ENCODE results near the gene ANKIB1.

ANKIB1 gene

DNA sequence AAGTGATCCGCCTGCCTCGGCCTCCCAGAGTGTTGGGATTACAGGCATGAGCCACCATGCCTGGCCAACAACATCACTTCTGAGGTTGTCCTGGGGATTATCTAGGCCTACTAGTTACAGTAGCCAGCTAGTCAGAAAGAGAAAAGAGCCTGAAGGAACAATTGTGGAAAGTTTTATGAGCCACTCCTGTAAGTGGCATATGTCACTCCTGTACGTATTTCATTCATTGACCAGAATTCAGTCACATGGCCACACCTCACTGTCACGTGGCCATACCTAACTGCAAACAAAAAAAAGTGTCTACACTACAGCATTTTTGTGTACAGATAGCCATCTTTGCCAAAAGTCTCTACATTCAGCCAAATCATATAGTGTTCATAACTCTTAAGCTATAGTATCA lies 85.7 kb downstream of the ANKIB1 start:
- TF ChIP-seq, protein P1, sequence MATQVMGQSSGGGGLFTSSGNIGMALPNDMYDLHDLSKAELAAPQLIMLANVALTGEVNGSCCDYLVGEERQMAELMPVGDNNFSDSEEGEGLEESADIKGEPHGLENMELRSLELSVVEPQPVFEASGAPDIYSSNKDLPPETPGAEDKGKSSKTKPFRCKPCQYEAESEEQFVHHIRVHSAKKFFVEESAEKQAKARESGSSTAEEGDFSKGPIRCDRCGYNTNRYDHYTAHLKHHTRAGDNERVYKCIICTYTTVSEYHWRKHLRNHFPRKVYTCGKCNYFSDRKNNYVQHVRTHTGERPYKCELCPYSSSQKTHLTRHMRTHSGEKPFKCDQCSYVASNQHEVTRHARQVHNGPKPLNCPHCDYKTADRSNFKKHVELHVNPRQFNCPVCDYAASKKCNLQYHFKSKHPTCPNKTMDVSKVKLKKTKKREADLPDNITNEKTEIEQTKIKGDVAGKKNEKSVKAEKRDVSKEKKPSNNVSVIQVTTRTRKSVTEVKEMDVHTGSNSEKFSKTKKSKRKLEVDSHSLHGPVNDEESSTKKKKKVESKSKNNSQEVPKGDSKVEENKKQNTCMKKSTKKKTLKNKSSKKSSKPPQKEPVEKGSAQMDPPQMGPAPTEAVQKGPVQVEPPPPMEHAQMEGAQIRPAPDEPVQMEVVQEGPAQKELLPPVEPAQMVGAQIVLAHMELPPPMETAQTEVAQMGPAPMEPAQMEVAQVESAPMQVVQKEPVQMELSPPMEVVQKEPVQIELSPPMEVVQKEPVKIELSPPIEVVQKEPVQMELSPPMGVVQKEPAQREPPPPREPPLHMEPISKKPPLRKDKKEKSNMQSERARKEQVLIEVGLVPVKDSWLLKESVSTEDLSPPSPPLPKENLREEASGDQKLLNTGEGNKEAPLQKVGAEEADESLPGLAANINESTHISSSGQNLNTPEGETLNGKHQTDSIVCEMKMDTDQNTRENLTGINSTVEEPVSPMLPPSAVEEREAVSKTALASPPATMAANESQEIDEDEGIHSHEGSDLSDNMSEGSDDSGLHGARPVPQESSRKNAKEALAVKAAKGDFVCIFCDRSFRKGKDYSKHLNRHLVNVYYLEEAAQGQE (IDR thresholded peaks at IDR 0.05; ENCODE audit: insufficient replicate concordance, low read depth) = no peak
- TF ChIP-seq GABPA (IDR thresholded peaks at IDR 0.05; ENCODE audit: low read depth) (no peak), SPI1 (IDR thresholded peaks at IDR 0.05; ENCODE audit: borderline replicate concordance, low read depth) (no peak), POLR2AphosphoS5 (IDR thresholded peaks at IDR 0.05; ENCODE audit: low read depth) (no peak)
- TF ChIP-seq, protein P2, sequence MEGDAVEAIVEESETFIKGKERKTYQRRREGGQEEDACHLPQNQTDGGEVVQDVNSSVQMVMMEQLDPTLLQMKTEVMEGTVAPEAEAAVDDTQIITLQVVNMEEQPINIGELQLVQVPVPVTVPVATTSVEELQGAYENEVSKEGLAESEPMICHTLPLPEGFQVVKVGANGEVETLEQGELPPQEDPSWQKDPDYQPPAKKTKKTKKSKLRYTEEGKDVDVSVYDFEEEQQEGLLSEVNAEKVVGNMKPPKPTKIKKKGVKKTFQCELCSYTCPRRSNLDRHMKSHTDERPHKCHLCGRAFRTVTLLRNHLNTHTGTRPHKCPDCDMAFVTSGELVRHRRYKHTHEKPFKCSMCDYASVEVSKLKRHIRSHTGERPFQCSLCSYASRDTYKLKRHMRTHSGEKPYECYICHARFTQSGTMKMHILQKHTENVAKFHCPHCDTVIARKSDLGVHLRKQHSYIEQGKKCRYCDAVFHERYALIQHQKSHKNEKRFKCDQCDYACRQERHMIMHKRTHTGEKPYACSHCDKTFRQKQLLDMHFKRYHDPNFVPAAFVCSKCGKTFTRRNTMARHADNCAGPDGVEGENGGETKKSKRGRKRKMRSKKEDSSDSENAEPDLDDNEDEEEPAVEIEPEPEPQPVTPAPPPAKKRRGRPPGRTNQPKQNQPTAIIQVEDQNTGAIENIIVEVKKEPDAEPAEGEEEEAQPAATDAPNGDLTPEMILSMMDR (IDR thresholded peaks at IDR 0.05; ENCODE audit: insufficient read depth, low read length) = no peak
- Histone ChIP-seq H3K27ac (replicated peaks) (no peak overlapping the region), H3K4me3 (replicated peaks; ENCODE audit: insufficient read depth, low read length) (no peak overlapping the region), H3K27me3 (ENCODE audit: insufficient read depth, poor library complexity, severe bottlenecking) (no peaks in the 10 kb centered on the region)
- DNase-seq (ENCODE audit: low read depth in 1 of 2, low spot score in 1 of 2) = no peak

DNA sequence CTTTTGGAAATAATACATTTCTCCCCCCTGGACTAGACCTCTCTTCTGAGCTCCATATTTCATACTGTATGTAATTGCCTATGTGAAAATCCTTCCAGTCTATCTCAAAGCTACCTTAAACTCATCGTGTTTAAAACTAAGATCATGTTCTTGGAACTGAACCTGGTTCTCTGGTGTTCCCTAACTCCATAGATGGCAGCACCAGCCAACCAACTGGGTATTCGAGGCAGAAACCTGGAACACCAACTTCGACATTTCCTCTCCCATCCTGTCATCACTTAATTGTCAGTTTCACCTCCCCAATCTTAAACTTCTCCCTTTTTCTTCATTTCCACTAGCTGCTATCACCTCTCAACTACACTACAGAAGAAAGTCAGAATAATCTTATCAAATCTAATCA lies 87.0 kb downstream of the ANKIB1 start:
- no peak overlapping the region for H3K4me3 ChIP-seq (replicated peaks; ENCODE audit: insufficient read depth, low read length)
- H3K27ac ChIP-seq (replicated peaks) = no peak overlapping the region
- TF ChIP-seq SPI1 (IDR thresholded peaks at IDR 0.05; ENCODE audit: borderline replicate concordance, low read depth) (no peak), GABPA (IDR thresholded peaks at IDR 0.05; ENCODE audit: low read depth) (no peak), POLR2AphosphoS5 (IDR thresholded peaks at IDR 0.05; ENCODE audit: low read depth) (no peak)
- TF ChIP-seq, protein P2 (IDR thresholded peaks at IDR 0.05; ENCODE audit: insufficient read depth, low read length) = no peak
- TF ChIP-seq, protein P1 (IDR thresholded peaks at IDR 0.05; ENCODE audit: insufficient replicate concordance, low read depth) = no peak
- DNase-seq (ENCODE audit: low read depth in 1 of 2, low spot score in 1 of 2) = no peak
- H3K27me3 ChIP-seq (ENCODE audit: insufficient read depth, poor library complexity, severe bottlenecking) = no peaks in the 10 kb centered on the region

DNA sequence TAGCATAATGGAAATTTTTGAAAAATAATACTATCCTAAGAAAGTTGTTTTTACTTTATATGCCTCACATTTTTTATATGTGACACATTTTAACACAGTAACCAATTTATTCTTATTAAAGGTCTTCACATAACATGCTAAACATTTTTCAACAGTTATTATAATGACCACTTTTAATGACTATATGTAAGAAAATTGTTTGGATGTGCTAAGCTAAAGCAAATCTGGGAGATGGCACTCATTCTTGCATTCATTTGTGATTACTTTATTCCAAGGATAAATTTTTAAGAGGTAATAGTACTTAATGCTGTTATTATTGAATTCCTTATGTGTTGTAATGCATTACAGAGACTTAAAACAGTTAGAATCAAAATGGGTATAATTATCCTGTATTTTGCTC lies 88.1 kb downstream of the ANKIB1 start:
- Histone ChIP-seq H3K27me3 (ENCODE audit: insufficient read depth, poor library complexity, severe bottlenecking) (no peaks in the 10 kb centered on the region), H3K27ac (replicated peaks) (no peak overlapping the region), H3K4me3 (replicated peaks; ENCODE audit: insufficient read depth, low read length) (no peak overlapping the region)
- TF ChIP-seq POLR2AphosphoS5 (IDR thresholded peaks at IDR 0.05; ENCODE audit: low read depth) = no peak
- no peak for TF ChIP-seq GABPA (IDR thresholded peaks at IDR 0.05; ENCODE audit: low read depth)
- no peak for TF ChIP-seq SPI1 (IDR thresholded peaks at IDR 0.05; ENCODE audit: borderline replicate concordance, low read depth)
- TF ChIP-seq, protein P1 (IDR thresholded peaks at IDR 0.05; ENCODE audit: insufficient replicate concordance, low read depth) = no peak
- TF ChIP-seq, protein P2 (IDR thresholded peaks at IDR 0.05; ENCODE audit: insufficient read depth, low read length) = no peak
- DNase-seq (ENCODE audit: low read depth in 1 of 2, low spot score in 1 of 2) = no peak

All from HL-60 (cell line).